GM19463 (cell line): ENCODE results near the gene SPOCK1.

Experiments used
- ATAC-seq: cut with Tn5 transposase; IDR thresholded peaks from one replicate; pipeline ENCODE4 v1.9.1; 2021; ENCODE audit warnings: mild to moderate bottlenecking, moderate library complexity; ENCODE audit not compliant: unreplicated experiment

The SPOCK1 gene

DNA sequence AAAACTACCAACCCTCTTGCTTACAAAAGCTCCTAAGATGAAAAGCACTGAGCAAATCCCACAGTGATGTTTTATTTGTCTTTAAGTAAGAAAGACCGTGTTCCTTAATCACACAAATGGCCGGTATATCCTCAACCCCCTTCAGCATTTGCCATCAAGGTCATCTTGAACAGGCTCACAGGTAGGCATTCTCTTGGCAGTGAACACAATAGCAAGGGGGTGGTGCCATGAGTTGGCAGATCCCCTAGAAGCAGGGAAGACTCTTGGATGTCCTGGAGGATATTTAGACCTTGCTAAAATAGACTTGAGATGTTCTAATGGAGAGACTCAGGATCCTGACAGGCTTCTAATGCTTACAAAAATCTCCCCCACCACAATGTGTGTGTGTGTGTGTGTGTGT is 323.0 kb downstream of the SPOCK1 start:
- ATAC-seq: no peak

DNA sequence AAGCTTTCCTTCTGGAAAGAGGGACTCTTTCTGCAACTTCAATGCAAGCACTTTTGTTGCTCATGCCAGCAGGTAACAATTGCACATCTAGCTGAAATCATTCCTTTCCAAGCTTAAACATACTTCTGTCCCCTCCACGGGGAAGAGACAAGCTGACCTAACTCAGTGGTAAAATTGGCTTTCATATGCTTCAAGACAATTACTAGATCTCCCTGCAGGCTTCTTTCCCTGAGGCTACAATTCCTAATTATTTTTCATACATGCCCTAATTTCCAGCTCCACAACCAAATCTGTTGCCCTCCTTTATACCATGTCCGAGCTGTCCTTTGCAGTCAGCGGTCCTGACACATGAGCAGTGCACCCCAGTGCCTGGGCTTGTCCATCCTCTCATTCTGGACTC is 324.9 kb downstream of the SPOCK1 start:
- no peak for ATAC-seq

DNA sequence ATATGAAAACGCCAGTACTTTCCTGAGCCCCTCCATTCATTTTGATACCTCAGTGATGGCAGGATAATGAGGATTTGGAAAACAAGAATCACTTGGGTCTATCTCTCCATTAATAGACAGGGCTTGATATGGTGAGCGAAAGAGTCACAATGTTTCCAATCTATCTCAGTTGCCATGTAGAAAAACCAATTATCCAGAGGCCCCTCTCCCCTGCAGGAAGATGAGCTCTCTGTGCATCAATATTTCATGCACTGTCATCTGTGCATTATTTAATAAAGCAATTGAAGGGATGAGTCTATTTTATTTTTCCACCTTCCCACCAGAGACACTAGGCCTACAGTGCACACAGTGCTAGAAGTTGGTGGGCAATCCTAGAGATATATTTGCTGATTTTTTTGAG is 326.9 kb downstream of the SPOCK1 start:
- no peak for ATAC-seq

DNA sequence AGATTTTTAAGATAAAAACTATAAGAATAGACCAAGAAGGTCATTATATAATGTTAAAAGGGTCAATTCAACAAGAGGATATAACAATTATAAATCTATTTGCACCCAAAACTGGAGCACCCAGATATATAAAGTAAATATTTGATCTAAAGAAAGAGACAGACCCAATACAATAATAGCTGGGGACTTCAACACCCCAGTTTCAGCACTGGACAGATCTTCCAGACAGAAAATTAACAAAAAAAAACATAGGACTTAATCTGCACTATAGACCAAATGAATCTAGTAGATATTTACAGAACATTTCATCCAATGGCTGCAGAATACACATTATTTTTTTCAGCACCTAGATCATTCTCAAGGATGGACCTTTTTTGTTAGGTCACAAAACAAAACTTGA is 331.9 kb downstream of the SPOCK1 start:
- ATAC-seq: no peak

DNA sequence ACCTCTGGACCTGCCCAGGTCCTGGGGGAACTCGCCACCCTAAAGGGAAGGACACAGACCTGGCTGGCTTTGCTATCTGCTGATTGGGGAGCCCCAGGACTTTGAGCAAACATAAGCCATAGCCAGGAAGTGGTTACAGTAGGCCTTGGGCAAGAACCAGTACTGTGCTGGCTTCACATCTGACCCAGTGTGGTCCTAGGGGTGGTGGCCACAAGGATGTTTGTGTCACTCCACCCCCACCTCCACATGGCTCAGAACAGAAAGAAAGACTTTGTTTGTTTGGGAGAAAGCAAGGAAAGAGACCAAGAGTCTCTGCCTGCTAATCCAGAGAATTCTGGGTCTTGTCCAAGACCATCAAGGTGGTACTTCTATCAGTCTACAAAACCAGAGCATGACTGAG is 334.2 kb downstream of the SPOCK1 start:
- ATAC-seq: no peak

DNA sequence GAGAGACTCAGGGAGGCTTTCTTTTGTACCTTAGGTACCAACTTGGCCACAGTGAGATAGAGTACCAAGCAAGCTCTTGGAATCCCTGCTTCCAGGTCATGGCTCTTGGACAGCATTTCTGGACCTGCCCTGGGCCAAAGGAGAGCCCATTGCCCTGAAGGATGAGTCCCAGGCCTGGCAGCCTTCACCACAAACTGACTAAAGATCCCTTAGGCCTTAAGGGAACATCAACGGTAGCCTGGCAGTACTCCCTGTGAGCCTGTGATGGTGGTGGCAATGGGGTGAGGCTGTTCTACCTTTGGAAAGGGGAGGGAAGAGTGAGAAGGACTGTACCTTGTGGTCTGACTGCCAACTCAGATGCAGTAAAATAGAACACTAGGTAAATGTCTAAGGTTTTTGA is 334.6 kb downstream of the SPOCK1 start:
- ATAC-seq: no peak

DNA sequence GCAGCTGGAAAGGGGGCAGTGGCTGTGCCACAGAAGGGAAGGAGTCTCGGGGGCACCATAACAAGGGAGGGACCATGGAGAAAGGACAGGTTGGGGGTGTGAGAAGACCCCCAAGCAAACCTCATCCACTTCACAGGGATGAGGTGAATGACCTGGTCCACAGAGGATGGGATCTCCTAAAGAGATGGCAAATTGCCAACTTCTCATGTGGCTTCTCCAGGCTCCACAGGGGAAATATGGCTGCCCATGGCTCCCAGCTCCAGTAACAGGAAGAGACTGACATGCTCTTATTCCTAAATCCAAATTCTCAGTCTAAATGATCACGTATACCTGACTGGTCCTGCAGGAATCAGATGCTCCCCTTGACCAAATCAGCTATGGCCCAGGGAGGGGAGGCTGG is 340.4 kb downstream of the SPOCK1 start:
- no peak for ATAC-seq

DNA sequence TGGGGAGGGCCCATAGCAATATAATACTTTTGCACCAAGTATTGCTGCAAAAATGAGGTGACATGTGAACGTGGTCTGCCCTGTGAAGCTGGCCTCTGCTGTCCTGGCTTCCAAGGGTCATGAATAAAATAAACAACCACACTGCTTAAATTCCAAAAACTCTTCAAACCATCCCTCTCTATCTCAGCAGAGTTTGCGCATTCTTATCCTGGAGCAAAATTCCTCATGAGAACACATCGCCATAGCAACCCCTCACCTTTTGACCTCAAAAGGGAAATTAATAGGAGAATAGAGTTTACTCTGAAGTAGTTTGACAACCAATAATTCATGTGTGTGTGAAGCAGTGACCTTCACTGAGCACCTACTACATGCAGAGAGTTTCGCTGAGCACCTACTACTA is 342.9 kb downstream of the SPOCK1 start:
- no peak for ATAC-seq

DNA sequence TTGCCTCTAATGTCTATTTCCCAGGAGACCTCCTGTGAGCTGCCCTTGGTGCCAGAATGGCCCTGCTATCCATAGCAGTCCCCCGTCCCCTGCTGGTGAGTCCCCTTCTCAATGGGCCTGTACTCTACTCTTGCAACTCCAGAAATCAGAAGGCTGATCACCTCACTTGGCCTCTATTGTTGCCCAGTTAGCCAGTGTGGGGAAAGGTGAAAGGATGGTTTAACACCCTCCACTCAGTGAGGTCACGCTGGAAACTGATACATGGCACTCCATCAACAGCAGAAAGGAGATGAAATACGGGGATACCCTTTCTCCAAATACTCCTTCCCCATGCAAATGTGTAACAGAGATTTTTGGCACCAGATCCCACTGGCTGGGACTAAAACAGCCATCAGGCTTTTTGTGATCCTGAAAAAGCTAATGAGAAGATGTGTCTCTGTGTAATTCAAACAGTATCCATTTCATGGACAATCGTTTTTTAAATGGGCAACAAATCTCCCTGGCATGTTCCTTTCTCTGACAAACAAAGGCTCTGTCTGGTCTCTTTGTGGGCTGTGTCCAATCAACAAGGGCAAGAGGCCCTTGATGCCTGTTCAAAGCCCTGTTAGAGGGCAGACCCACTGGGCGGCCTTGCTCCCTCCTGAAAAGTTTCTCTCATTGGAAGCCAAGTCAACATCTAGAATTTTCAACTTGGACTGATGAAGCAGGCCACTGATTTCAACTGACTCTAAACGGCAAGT is 343.7 kb downstream of the SPOCK1 start:
- no peak for ATAC-seq

DNA sequence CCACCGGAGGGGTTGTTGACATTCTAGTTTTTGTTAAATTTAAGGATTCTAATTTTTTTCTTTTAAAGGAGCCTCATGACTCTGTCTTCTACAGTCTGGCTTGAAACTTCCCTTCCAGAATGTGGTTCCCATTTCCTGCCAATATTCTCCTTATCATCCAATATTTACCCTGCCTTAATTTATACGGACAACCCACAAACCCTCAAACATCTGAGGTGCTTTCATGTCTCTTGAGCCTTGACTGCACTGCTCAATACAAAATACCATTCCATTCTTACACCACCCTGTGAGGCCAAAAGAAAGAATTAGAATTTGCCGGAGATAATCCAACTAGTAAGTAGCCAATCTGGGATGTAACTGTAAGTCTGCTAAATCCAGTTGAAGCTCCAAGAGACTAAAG is 346.5 kb downstream of the SPOCK1 start:
- no peak for ATAC-seq

DNA sequence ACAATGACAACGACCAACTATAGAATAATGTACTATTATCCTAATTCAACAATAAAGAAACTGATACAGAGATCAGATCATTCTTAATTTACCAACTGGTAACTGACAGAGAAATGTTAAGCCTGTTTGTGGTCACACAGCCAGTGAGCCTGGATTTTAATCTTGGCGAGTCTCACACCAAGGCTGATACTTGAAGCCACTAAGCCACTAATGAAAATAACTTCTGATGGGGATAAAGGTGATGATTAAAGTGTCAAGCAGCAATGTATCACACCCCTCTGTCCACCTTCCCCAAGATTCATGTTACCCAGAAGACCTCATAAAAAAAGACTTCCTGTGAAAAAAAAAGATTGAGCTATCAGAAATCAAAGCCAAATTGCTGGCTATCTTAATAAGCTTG is 350.5 kb downstream of the SPOCK1 start:
- ATAC-seq: no peak

DNA sequence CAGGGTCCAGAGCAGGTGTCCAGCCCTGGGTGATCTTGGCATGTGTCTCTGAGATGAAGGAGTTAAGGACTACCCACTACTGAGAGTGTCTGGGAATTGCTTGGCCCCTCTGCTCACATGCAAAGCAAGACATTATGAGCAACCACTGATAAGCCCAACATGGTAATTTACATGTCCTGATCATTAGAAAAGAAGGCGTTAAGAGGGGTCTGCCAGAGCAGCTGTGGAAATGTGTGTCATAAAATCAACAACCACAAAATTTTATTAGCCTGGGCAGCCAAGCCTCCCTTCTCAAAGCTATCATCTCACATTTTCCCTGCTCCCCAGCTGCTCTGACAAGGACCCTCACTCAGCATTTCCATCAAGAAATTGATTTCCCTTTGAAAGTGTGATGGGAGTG is 351.0 kb downstream of the SPOCK1 start:
- ATAC-seq: no peak

DNA sequence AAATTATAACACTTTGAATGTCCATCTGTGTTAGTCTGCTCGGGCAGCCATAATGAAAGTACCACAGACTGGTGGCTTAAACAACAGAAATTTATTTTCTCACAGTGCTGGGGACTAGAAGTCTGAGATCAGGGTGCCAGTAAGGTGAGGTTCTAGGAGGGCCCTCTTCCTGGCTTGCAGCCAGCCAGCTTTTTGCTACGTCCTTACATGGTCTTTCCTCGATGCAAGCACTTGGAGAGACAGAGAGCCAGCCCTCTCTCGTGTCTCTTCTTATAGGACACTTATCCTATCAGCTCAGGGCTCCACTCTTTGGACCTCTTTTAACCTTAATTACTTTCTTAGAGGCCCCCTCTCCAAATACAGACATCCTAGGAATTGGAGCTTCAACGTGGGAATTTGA is 351.8 kb downstream of the SPOCK1 start:
- ATAC-seq: no peak

DNA sequence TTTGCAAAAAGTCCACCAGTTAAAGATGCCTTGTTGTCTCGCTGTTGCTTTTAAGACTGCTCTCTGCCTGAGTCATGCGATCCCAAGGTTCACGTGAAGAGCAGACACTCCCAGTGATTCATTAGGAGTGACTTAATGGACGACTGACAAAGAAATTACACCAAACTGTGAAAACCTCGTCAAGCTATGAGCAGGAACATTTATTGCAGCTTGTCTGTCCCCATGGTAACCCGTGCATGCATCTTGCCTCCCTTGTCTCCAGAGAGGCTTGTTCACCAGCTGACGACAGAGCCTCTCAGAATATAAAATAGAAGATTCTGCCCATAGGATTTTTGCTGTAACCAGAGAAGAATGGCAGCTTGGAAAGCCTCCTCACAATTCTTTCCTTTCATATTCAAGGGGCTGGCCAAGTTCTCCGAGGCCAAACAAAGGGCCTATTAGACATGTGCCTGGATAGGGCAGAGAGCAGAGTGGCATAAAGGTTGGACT is 352.7 kb downstream of the SPOCK1 start:
- no peak for ATAC-seq

DNA sequence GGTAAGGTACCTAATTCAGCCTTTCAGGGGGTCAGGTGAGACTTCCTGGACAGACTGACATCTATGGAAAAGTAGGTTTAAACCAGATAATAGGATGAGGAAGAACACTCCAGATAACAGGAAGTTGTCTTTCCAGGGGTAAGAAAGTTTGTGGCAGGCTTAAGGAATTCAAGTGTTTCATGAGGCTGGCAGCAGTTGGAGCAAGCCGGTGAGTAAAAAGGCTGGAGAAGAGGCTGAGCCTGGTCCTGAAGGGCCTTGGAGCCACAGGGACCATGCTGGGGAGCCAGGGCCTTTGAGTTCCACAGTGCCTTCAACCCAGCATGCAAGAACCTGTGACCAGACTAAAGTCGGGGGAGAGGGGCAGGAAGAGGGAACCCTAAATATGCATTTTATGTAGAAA is 353.4 kb downstream of the SPOCK1 start:
- ATAC-seq: no peak

DNA sequence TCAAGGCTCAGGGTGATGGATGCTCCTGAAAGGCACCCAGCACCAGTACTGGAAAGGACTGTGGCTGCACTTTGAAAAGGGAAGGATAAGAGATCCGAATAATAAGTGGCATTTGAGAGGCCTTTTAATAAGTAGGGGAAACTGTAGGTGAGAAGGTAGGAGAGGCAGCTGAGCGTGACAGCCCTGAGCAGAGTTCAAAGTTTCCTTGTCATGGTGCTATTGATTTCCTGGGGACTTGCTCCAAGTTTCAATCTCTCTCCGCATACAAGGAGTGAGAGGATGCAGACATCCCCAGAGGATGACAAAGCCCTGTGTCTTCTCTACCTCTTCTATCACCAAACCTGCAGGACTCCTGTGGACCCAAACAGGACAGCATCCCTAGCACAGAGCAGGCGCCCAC is 354.5 kb downstream of the SPOCK1 start:
- no peak for ATAC-seq

DNA sequence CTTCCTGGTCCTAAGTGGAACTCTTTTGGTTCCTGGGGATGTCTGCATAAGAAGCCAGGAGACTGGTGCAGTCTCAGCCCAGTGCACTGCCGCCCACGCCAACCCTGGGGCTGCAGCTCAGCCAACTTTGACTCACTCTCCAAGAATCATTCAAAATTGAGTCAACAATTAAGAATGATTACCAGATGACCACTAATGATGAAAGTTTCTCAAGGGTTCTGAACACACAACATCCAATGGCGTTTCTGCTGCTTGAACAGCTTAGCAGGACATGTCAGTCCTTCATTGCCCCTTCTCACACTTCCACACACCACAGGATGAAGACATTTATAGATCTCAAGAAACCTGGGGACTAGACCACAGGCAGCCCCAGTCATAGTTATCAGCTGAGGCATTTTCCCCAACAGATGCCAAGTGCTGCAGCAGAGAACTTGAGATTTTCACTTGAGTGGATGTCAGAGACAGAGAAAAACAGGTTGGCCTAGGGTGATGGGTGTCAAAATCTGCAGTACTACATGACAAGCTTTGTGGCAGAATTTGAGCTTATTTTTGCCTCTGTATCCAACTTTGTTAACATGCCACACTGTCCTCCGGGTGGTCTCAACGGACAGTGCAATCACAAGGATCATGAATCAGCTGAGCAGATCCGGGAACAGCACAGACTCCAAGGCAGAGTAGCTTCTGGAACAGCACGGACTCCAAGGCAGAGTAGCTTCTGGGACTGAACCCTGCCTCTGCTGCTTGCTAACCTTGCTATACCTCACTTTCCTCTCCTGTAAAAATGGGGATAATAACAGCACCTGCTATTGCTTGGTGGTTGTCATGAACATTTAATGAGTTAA is 356.1 kb downstream of the SPOCK1 start:
- ATAC-seq: peak; percentile 78

DNA sequence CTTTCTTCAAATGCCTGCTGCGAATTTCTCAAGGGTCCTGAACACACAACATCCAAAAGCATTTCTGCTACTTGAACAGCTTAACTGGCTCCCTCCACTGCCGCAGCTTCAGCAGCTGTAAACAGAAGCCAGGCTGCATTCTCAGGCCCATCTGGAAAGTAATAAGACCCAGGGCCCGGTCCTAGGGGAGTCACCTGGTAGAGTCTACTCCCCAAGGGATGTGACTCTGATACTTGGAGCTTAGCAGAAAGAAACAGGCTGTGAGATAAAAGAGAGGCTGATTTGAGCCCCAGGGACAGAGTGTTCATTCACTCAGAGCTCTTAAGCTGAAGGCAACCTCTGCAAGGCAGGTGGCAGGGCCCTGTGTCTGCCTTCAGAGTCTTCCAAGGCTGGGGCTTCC is 356.8 kb downstream of the SPOCK1 start:
- peak; percentile 34 for ATAC-seq

DNA sequence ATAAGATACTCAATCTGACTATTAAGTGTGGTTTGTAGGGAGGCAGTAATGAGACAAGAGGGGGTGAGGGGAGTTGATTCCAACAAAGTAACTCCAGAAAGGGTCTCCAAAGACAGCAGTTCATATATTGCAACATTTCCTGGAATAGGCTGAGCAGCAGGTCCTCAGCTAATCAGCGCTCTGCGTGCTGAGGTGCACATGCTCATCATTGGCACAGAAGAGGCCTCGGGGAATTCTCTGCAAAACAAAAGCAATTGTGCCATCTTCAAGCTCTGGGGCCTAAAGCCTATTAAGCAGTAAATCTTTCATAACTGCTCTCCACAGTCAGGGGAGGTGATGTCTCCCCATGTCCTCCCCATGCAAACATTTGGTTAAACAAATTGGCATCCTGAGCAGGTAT is 357.3 kb downstream of the SPOCK1 start:
- no peak for ATAC-seq

DNA sequence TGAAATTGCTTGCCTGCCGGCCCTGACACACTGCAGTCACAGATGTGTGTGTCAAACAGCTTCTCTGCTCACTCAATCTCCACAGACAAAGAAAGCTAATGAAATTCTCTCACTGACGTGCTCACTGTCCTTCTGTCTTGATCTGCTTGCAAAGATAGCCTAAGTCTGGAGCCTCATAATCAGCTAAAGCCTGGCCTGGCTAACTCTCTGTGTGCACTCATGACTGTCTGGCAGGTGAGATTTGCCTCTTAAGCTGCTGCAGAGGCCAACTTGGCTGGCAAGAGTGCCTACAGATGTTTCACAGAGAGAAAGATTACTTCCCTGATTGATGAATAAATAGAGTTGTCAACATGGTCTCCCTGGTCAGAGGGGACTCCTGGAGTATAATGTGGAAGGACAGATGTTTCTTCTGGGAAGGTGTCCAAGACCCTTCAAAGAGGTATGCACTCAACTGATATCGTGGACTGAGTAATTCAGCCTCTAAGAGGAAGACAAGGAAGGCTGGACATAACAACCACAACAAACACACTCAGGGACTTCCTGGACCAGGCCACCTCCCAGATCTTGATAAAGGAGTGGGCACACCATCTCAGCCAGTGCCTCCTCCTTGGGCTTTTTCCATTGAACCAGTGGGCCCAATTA is 362.0 kb downstream of the SPOCK1 start:
- ATAC-seq: no peak

DNA sequence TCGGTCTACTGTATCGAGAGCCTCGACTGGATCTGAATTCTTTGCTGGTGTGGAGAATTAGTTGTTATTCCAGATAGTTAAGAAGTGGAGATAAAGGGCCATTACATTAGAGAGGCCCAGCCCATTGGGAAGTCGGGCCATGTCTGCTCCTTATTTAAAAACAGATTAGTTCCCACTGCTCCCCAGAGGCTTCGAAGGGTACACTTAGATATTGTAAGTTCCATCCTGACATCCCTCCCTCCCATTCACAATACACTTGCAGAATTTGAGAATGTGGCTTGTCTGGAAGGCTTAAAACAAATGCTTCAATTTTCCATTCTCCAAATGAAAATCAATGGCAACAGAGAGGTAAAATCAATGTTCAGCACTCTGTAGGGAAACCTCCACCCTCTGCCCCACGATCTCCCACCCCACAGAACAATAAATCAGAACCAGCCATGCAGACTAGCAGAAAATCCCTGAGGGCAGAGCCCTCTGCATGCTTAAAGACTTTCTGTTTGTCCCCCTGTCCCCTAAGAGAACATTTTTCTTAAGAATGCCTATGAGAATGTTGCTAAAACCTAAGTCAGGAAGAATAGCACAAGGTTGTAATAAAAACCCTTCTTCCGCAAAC is 364.1 kb downstream of the SPOCK1 start:
- no peak for ATAC-seq
